Cardiac fibroblast (primary cell): ENCODE measurements around the gene TRAM2.

Source experiments
- DNase-seq, 2 donors: peaks; one replicate each; pipeline versions ENCODE4 v3.0.0 to v3.0.0-alpha.2; 2010; ENCODE audit warnings: low read depth in 2 of 2
- H3K4me3 ChIP-seq, 2 donors: replicated peaks in 1 of 2; 1 replicate in 1 of 2; 2 replicates in 1 of 2; pipeline ENCODE4 v1.5.1; 2011; ENCODE audit warnings: low read depth in 2 of 2, low read length in 2 of 2, mild to moderate bottlenecking in 2 of 2, moderate library complexity in 1 of 2
- CTCF ChIP-seq: IDR thresholded peaks from one replicate; pipeline ENCODE4 v1.5.1; 2011; ENCODE audit warnings: low read depth, mild to moderate bottlenecking, low read length, inconsistent platforms

TRAM2 gene

GRCh38 chr6:52553719-52554118 is 23.1 kb downstream of the TRAM2 start:
- no peak overlapping the region for H3K4me3 ChIP-seq
- TF ChIP-seq CTCF: no peak
- no peak for DNase-seq

- no peak for TF ChIP-seq CTCF
- no peak overlapping the region for H3K4me3 ChIP-seq
- no peak for DNase-seq
Measured at GRCh38 chr6:52553158-52553557, 23.7 kb downstream of the TRAM2 start.

GRCh38 chr6:52552278-52552643 is 24.6 kb downstream of the TRAM2 start:
- no peak for TF ChIP-seq CTCF
- DNase-seq: no peak
- H3K4me3 ChIP-seq: no peak overlapping the region

GRCh38 chr6:52551483-52552277 is 25.2 kb downstream of the TRAM2 start:
- H3K4me3 ChIP-seq: no peak overlapping the region
- peak; percentile 83 to 86 for DNase-seq
- no peak for TF ChIP-seq CTCF

GRCh38 chr6:52550870-52551269 is 26.0 kb downstream of the TRAM2 start:
- TF ChIP-seq CTCF: no peak
- DNase-seq: no peak
- no peak overlapping the region for H3K4me3 ChIP-seq

- no peak for TF ChIP-seq CTCF
- DNase-seq: no peak
- no peak overlapping the region for H3K4me3 ChIP-seq
Measured at GRCh38 chr6:52550014-52550575, 26.8 kb downstream of the TRAM2 start.
